Endodermal cell (in vitro differentiated cells): ENCODE data around the gene ADAMTS12. TPM values are rescaled to one million over a fixed set of nuclear protein-coding genes. Genes with fewer than 3 reads are reported as not detected.

Experiments
- DNase-seq: peaks from one replicate; pipeline ENCODE4 v3.0.0-alpha.2; 2017
- H3K27ac ChIP-seq: 2 replicates; pipeline ENCODE4 v1.5.1; 2013; ENCODE audit warnings: mild to moderate bottlenecking, low read depth, low read length, moderate library complexity
- H3K27me3 ChIP-seq: 2 replicates; pipeline ENCODE4 v1.6.1; 2013; ENCODE audit warnings: mild to moderate bottlenecking, low read length, moderate library complexity; ENCODE audit not compliant: insufficient read depth, control insufficient read depth, poor library complexity, severe bottlenecking
- H3K36me3 ChIP-seq: 2 replicates; pipeline ENCODE4 v1.7.0; 2013; ENCODE audit warnings: mild to moderate bottlenecking, low read length, moderate library complexity; ENCODE audit not compliant: control insufficient read depth, insufficient read depth
- H3K4me1 ChIP-seq: one replicate; pipeline ENCODE4 v1.7.0; 2013; ENCODE audit warnings: low read length; ENCODE audit not compliant: control insufficient read depth, insufficient read depth
- H3K4me3 ChIP-seq: 2 replicates; pipeline ENCODE4 v1.5.1; 2013; ENCODE audit warnings: mild to moderate bottlenecking, low read length, moderate library complexity
- H3K9ac ChIP-seq: 2 replicates; pipeline ENCODE4 v1.6.1; 2013; ENCODE audit warnings: mild to moderate bottlenecking, low read length, moderate library complexity; ENCODE audit not compliant: poor library complexity, severe bottlenecking; ENCODE audit errors: extremely low read depth
- H3K9me3 ChIP-seq: 2 replicates; pipeline ENCODE4 v1.6.1; 2013; ENCODE audit warnings: mild to moderate bottlenecking, low read length, moderate library complexity; ENCODE audit not compliant: control insufficient read depth
- H3K27ac Mint-ChIP-seq: 2 replicates; pipeline ENCODE4 v1.8.0; 2020; ENCODE audit warnings: mixed read lengths
- H3K27me3 Mint-ChIP-seq: 2 replicates; pipeline ENCODE4 v1.8.0; 2021; ENCODE audit warnings: mild to moderate bottlenecking, mixed read lengths; ENCODE audit not compliant: insufficient read depth
- H3K36me3 Mint-ChIP-seq: 2 replicates; pipeline ENCODE4 v1.8.0; 2020; ENCODE audit warnings: low read depth, mixed read lengths
- H3K4me1 Mint-ChIP-seq: 2 replicates; pipeline ENCODE4 v1.8.0; 2020; ENCODE audit warnings: mixed read lengths
- H3K4me3 Mint-ChIP-seq: 2 replicates; pipeline ENCODE4 v1.8.0; 2020; ENCODE audit warnings: mild to moderate bottlenecking, moderate library complexity, mixed read lengths
- H3K9me3 Mint-ChIP-seq: 2 replicates; pipeline ENCODE4 v1.8.0; 2020; ENCODE audit warnings: mild to moderate bottlenecking, mixed read lengths
- CTCF ChIP-seq: fragments of 200-600 bp; sonication (generic); conservative IDR thresholded peaks from 2 replicates; pipeline ENCODE4 v1.5.0; 2021; ENCODE audit warnings: antibody characterized with exemption, mild to moderate bottlenecking
- WGBS, 2 experiments: methylation state at CpG; one replicate each; pipeline versions ENCODE4 v1.1.5 to v1.1.7; 2013; ENCODE audit warnings: missing lambda C conversion rate in 2 of 2, mixed read lengths in 1 of 2; ENCODE audit not compliant: insufficient coverage in 1 of 2, insufficient read length in 1 of 2; 5-methylcytosine and 5-hydroxymethylcytosine counted together
- total RNA-seq, 2 donors: library from RNA; stranded (reverse); fragmentation: NEBNext Ultra II Directional in 1 of 2; extraction: Animal tissue kit (Norgen Biotek cat#: 25700) in 1 of 2; gene quantifications; 2 replicates in 1 of 2; 3 replicates in 1 of 2; pipeline ENCODE4 v1.2.1, GENCODE V29; 2021

Gene ADAMTS12
- total RNA-seq, 2 donors from 2014 or later: 80.2 to 123 TPM

GRCh38 chr5:33531037-33531298 is 360.8 kb downstream of the ADAMTS12 start:
- H3K27me3 ChIP-seq: no peaks in the 10 kb centered on the region
- H3K9me3 ChIP-seq: no peaks in the 10 kb centered on the region
- no peak overlapping the region for H3K27ac Mint-ChIP-seq
- H3K4me1 ChIP-seq: peaks cover 10% of the 10 kb centered on the region
- H3K9me3 Mint-ChIP-seq: no peaks in the 10 kb centered on the region
- peaks cover 46% of the 10 kb centered on the region for H3K36me3 Mint-ChIP-seq
- peaks cover 10% of the 10 kb centered on the region for H3K4me1 Mint-ChIP-seq
- DNase-seq: no peak
- no peak overlapping the region for H3K4me3 Mint-ChIP-seq
- H3K27me3 Mint-ChIP-seq: no peaks in the 10 kb centered on the region
- no peak overlapping the region for H3K4me3 ChIP-seq
- H3K36me3 ChIP-seq: peaks cover 11% of the 10 kb centered on the region
- H3K9ac ChIP-seq: no peak overlapping the region
- TF ChIP-seq CTCF: no peak
- no peak overlapping the region for H3K27ac ChIP-seq
- WGBS, 2 experiments: 96 to 100% methylated on average over 1 to 3 of the region's 3 CpGs

GRCh38 chr5:33530183-33531036 is 361.4 kb downstream of the ADAMTS12 start:
- H3K27me3 Mint-ChIP-seq: no peaks in the 10 kb centered on the region
- peaks cover 10% of the 10 kb centered on the region for H3K4me1 Mint-ChIP-seq
- H3K27ac Mint-ChIP-seq: no peak overlapping the region
- WGBS, 2 experiments: 81 to 85% methylated on average over 5 to 10 of the region's 10 CpGs
- H3K36me3 Mint-ChIP-seq: peaks cover 45% of the 10 kb centered on the region
- Histone ChIP-seq H3K27me3 (no peaks in the 10 kb centered on the region), H3K4me1 (peaks cover 10% of the 10 kb centered on the region), H3K27ac (no peak overlapping the region), H3K9ac (no peak overlapping the region), H3K36me3 (peaks cover 11% of the 10 kb centered on the region), H3K9me3 (no peaks in the 10 kb centered on the region), H3K4me3 (no peak overlapping the region)
- TF ChIP-seq CTCF: peak; percentile 65
- no peak overlapping the region for H3K4me3 Mint-ChIP-seq
- peak; percentile 66 for DNase-seq
- H3K9me3 Mint-ChIP-seq: no peaks in the 10 kb centered on the region

GRCh38 chr5:33527696-33528095 is 364.1 kb downstream of the ADAMTS12 start:
- H3K4me1 Mint-ChIP-seq: peaks cover 10% of the 10 kb centered on the region
- no peak overlapping the region for H3K27ac ChIP-seq
- no peaks in the 10 kb centered on the region for H3K27me3 ChIP-seq
- H3K27ac Mint-ChIP-seq: no peak overlapping the region
- H3K4me3 ChIP-seq: no peak overlapping the region
- H3K9me3 Mint-ChIP-seq: no peaks in the 10 kb centered on the region
- no peak for TF ChIP-seq CTCF
- no peak overlapping the region for H3K9ac ChIP-seq
- peaks cover 10% of the 10 kb centered on the region for H3K4me1 ChIP-seq
- no peak for DNase-seq
- 80 to 93% methylated on average over 1 of the region's 2 CpGs for WGBS, 2 experiments
- no peaks in the 10 kb centered on the region for H3K27me3 Mint-ChIP-seq
- peaks cover 27% of the 10 kb centered on the region for H3K36me3 Mint-ChIP-seq
- peaks cover 6% of the 10 kb centered on the region for H3K36me3 ChIP-seq
- H3K4me3 Mint-ChIP-seq: no peak overlapping the region
- no peaks in the 10 kb centered on the region for H3K9me3 ChIP-seq
